Activated T-cell treated with anti-CD3 and anti-CD28 coated beads for 24 hours (primary cell): ENCODE measurements around the gene FOXP1.
A peak's percentile ranks its signal among the peaks of the same experiment; 100 is the strongest.

Source experiments
- DNase-seq: peaks from one replicate; pipeline ENCODE4 v3.0.0-alpha.2; 2020; ENCODE audit warnings: low read depth

Gene FOXP1

GRCh38 chr3:71240034-71240433 lies 343.5 kb downstream of the FOXP1 start:
- DNase-seq = no peak

GRCh38 chr3:71238355-71238757 lies 345.2 kb downstream of the FOXP1 start:
- no peak for DNase-seq

- DNase-seq = no peak
These were observed 345.9 kb downstream of the FOXP1 start for GRCh38 chr3:71237672-71238071.

- DNase-seq = no peak
These were observed 347.7 kb downstream of the FOXP1 start for GRCh38 chr3:71235846-71236245.

GRCh38 chr3:71232895-71233294 lies 350.6 kb downstream of the FOXP1 start:
- DNase-seq = no peak

- no peak for DNase-seq
These were observed 351.3 kb downstream of the FOXP1 start for GRCh38 chr3:71232175-71232679.

- no peak for DNase-seq
These were observed 351.8 kb downstream of the FOXP1 start for GRCh38 chr3:71231680-71232079.

GRCh38 chr3:71229905-71230657 lies 353.4 kb downstream of the FOXP1 start:
- no peak for DNase-seq

GRCh38 chr3:71228156-71228866 lies 355.2 kb downstream of the FOXP1 start:
- no peak for DNase-seq

GRCh38 chr3:71227270-71227661 lies 356.3 kb downstream of the FOXP1 start:
- no peak for DNase-seq

GRCh38 chr3:71226565-71227269 lies 356.8 kb downstream of the FOXP1 start:
- peak; percentile 91 for DNase-seq

- no peak for DNase-seq
These were observed 357.5 kb downstream of the FOXP1 start for GRCh38 chr3:71225951-71226564.

GRCh38 chr3:71225002-71225684 lies 358.4 kb downstream of the FOXP1 start:
- no peak for DNase-seq

GRCh38 chr3:71219744-71220638 lies 363.5 kb downstream of the FOXP1 start:
- peak; percentile 32 for DNase-seq

GRCh38 chr3:71218508-71218907 lies 365.0 kb downstream of the FOXP1 start:
- DNase-seq = no peak

GRCh38 chr3:71217640-71218222 lies 365.8 kb downstream of the FOXP1 start:
- no peak for DNase-seq

- DNase-seq = no peak
These were observed 368.2 kb downstream of the FOXP1 start for GRCh38 chr3:71215351-71215750.

- no peak for DNase-seq
These were observed 368.7 kb downstream of the FOXP1 start for GRCh38 chr3:71214797-71215196.

GRCh38 chr3:71214016-71214415 lies 369.5 kb downstream of the FOXP1 start:
- no peak for DNase-seq

- no peak for DNase-seq
These were observed 372.4 kb downstream of the FOXP1 start for GRCh38 chr3:71211083-71211482.
